Neural cell (in vitro differentiated cells): ENCODE measurements around the gene MAPK11. TPM values are rescaled to one million over a fixed set of nuclear protein-coding genes. Genes with fewer than 3 reads are reported as not detected.

ENCODE experiments used
- H2AFZ ChIP-seq: fragments of 200-600, 300-800 bp; sonication (generic), shearing (Covaris generic); 2 replicates; pipeline ENCODE4 v1.6.0; 2014; ENCODE audit warnings: low read depth, mild to moderate bottlenecking, antibody characterized with exemption, low read length, moderate library complexity
- H3F3A ChIP-seq: fragments of 200-600 bp; shearing (Covaris generic); 2 replicates; pipeline ENCODE4 v1.6.1; 2016; ENCODE audit warnings: mild to moderate bottlenecking, moderate library complexity, mixed read lengths, antibody characterized with exemption, low read length; ENCODE audit not compliant: insufficient read depth, poor library complexity, severe bottlenecking
- H3K27ac ChIP-seq: fragments of 200-600, 300-800 bp; sonication (generic), shearing (Covaris generic); 2 replicates; pipeline ENCODE4 v1.5.1; 2014; ENCODE audit warnings: mild to moderate bottlenecking, low read length, moderate library complexity
- H3K27me3 ChIP-seq: fragments of 300-800, 200-600 bp; sonication (generic), shearing (Covaris generic); 2 replicates; pipeline ENCODE4 v1.6.0; 2014; ENCODE audit warnings: mild to moderate bottlenecking, low read depth, low read length, moderate library complexity; ENCODE audit not compliant: insufficient read depth
- H3K36me3 ChIP-seq: fragments of 300-800, 200-600 bp; sonication (generic), shearing (Covaris generic); 2 replicates; pipeline ENCODE4 v1.5.1; 2014; ENCODE audit warnings: mild to moderate bottlenecking, antibody characterized with exemption, low read length, moderate library complexity; ENCODE audit not compliant: insufficient read depth
- H3K4me2 ChIP-seq: fragments of 300-800, 200-600 bp; sonication (generic), shearing (Covaris generic); 2 replicates; pipeline ENCODE4 v1.6.0; 2014; ENCODE audit warnings: mild to moderate bottlenecking, low read length
- H3K4me3 ChIP-seq: fragments of 300-800, 200-600 bp; sonication (generic), shearing (Covaris generic); 2 replicates; pipeline ENCODE4 v1.5.1; 2014; ENCODE audit warnings: mild to moderate bottlenecking, low read length, moderate library complexity
- H3K79me2 ChIP-seq: fragments of 200-600 bp; shearing (Covaris generic); replicated peaks from 2 replicates; pipeline ENCODE4 v1.6.0; 2014; ENCODE audit warnings: mild to moderate bottlenecking, low read length, moderate library complexity; ENCODE audit not compliant: insufficient read depth
- H3K9ac ChIP-seq: fragments of 300-800, 200-600 bp; sonication (generic), shearing (Covaris generic); 2 replicates; pipeline ENCODE4 v1.6.1; 2016; ENCODE audit warnings: mild to moderate bottlenecking, low read length, mixed read lengths
- H3K9me2 ChIP-seq: fragments of 200-600 bp; shearing (Covaris generic); 2 replicates; pipeline ENCODE4 v1.6.1; 2016; ENCODE audit warnings: mild to moderate bottlenecking, low read length, mixed read lengths; ENCODE audit not compliant: insufficient read depth
- H3K9me3 ChIP-seq: fragments of 200-600, 300-800 bp; sonication (generic), shearing (Covaris generic); 2 replicates; pipeline ENCODE4 v1.6.1; 2016; ENCODE audit warnings: mild to moderate bottlenecking, mixed run types, low read length, moderate library complexity, mixed read lengths
- H4K20me1 ChIP-seq: fragments of 200-600 bp; shearing (Covaris generic); 2 replicates; pipeline ENCODE4 v1.6.1; 2016; ENCODE audit warnings: mild to moderate bottlenecking, mixed run types; ENCODE audit not compliant: insufficient read depth
- EP300 ChIP-seq: fragments of 450-650 bp; conservative IDR thresholded peaks from 2 replicates; pipeline ENCODE4 v1.6.1; 2014; ENCODE audit warnings: antibody characterized with exemption, mild to moderate bottlenecking, moderate library complexity; ENCODE audit not compliant: poor library complexity, severe bottlenecking
- EZH2 ChIP-seq: fragments of 200-600, 300-800 bp; shearing (Covaris generic), sonication (generic); IDR thresholded peaks from 2 replicates; pipeline ENCODE4 v1.6.1; 2014; ENCODE audit warnings: antibody characterized with exemption, low read length, borderline replicate concordance, mild to moderate bottlenecking; ENCODE audit not compliant: insufficient read depth, poor library complexity, severe bottlenecking
- MXI1 ChIP-seq: fragments of 450-650 bp; conservative IDR thresholded peaks from 2 replicates; pipeline ENCODE4 v1.6.1; 2014; ENCODE audit warnings: antibody characterized with exemption, mild to moderate bottlenecking; ENCODE audit not compliant: poor library complexity, severe bottlenecking
- POLR2AphosphoS5 ChIP-seq: IDR thresholded peaks from 2 replicates; pipeline ENCODE4 v1.6.1; 2012
- RAD21 ChIP-seq: fragments of 450-650 bp; conservative IDR thresholded peaks from 2 replicates; pipeline ENCODE4 v1.6.1; 2014; ENCODE audit warnings: antibody characterized with exemption, mild to moderate bottlenecking, moderate library complexity
- SMC3 ChIP-seq: fragments of 450-650 bp; conservative IDR thresholded peaks from 2 replicates; pipeline ENCODE4 v1.6.1; 2014; ENCODE audit warnings: antibody characterized with exemption, mild to moderate bottlenecking, moderate library complexity; ENCODE audit not compliant: poor library complexity
- TAF1 ChIP-seq: IDR thresholded peaks from 2 replicates; pipeline ENCODE4 v1.6.1; 2012; ENCODE audit warnings: low read depth
- polyA plus RNA-seq: library from polyadenylated mRNA; depleted of rRNA; stranded (reverse); fragments of >200 nt; gene quantifications from 2 replicates; pipeline ENCODE4 v1.2.3, GENCODE V29; 2014
- TF ChIP-seq, protein P1 (sequence below): IDR thresholded peaks from 2 replicates; pipeline ENCODE4 v1.6.1; 2012; ENCODE audit warnings: borderline replicate concordance
- TF ChIP-seq, protein P2 (sequence below): fragments of 450-650 bp; IDR thresholded peaks from 2 replicates; pipeline ENCODE4 v1.5.1; 2014; ENCODE audit warnings: antibody characterized with exemption, mild to moderate bottlenecking, moderate library complexity; ENCODE audit not compliant: poor library complexity, severe bottlenecking

MAPK11 gene
- polyA plus RNA-seq, 1 donor from 2014 or later: 36.3 TPM

DNA sequence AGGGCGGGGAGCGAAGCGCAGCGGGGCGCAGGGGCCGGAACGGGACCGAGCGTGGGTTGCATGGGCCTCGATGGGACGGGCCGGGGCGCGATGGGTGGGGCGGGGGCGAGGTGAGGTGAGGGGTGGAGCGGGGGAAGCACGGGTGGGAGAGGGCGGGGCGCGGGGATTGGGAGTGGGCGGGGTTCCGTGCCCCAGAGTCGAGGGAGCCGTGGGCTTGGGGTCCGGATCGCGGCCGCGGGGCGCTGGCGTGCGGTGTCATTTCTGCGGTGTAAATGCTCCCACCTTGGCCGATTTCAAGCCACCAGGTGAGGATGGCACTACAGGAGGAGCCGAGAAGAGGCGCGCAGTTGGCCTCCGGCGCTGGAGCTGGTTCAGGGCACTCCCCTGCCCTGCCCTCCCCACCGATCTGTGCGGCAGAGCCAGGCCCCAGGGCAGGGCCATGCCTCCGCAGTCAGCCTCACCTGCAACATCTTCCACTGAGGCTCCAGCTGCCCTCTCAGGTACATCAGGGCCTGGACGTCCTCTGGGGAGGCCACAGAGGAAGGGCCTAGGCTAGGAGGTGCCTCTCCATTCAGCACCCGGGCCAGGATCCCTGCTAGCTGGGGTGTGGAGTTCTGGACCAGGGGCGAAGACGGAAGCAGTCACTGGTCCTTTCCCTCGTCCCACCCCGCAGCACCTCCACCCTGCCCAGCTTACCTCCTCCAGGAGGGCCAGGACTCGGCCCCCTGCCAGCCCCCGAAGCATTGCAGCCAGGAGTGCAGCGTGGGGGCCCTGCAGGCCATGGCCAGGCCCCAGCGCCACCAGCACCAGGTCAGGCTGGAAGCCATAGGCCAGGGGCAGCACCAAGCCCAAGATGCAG is 24.7 kb downstream of the MAPK11 start:
- Histone ChIP-seq H3K9me2 (no peaks in the 10 kb centered on the region), H4K20me1 (no peaks in the 10 kb centered on the region), H3K36me3 (no peaks in the 10 kb centered on the region), H3K4me2 (peak overlapping the region; percentile 82), H3K27me3 (no peaks in the 10 kb centered on the region), H3K27ac (peak overlapping the region; percentile 81), H3K9me3 (no peaks in the 10 kb centered on the region), H3K9ac (peak overlapping the region; percentile 86), H2AFZ (no peak overlapping the region), H3K4me3 (peak overlapping the region; percentile 95), H3F3A (no peaks in the 10 kb centered on the region), H3K79me2 (peaks cover 31% of the 10 kb centered on the region)
- TF ChIP-seq POLR2AphosphoS5: no peak
- peak; percentile 32 for TF ChIP-seq MXI1
- TF ChIP-seq EZH2: no peak

DNA sequence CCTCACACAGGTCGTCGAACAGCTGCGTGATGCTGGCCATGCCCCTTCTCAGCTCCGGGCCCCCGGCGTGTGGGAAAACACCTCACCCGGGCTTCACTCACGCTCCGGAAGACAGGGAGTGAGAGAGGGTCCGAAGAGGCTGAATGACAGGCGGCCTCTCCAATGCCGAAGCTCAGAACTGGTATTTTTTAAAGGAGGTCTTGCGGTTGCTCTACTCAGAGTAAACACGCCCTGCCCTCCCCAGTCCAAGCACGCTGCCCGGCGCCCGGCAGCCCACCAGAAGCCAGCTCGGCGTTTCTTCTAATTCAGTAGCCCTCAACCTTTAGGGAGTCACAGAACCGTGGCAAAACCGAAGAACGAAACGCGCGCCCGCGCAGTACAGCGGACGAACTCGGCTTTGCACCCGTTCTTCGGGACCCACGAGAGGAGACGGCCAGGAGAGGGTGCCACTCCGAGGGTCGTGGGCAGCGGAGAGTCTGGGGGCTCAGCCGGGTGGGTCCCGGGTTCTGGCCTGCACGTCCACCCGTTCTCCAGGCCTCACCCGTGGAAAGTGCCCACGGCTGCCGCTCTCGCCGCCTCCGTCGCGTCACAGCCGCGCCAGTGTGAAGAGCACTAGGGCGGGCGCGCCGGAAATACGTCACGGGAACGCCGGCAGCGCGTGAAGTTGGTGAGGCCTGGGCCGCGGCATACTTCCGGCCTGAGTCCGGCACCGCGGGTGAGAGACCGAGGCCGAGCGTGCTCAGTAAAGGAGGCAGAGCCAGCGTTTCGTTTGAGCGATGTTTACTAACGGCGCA is 25.6 kb downstream of the MAPK11 start, which contains the start of gene TUBGCP6:
TUBGCP6 (minus strand) TSS at position 604 of the 794 bp plus-strand sequence; CDS start at position 40, 564 bp downstream.
- Histone ChIP-seq H4K20me1 (no peaks in the 10 kb centered on the region), H2AFZ (peak within 1 kb of the TSS; percentile 65), H3K4me2 (peak within 1 kb of the TSS; percentile 91), H3K36me3 (no peaks in the 10 kb centered on the region), H3K9ac (peak within 1 kb of the TSS; percentile 86), H3K79me2 (peaks cover 35% of the 10 kb centered on the region), H3K9me2 (no peaks in the 10 kb centered on the region), H3K27me3 (no peaks in the 10 kb centered on the region), H3K4me3 (peak within 1 kb of the TSS; percentile 95), H3F3A (no peaks in the 10 kb centered on the region), H3K9me3 (no peaks in the 10 kb centered on the region), H3K27ac (peak within 1 kb of the TSS; percentile 81)
- TF ChIP-seq EZH2 (no peak), TAF1 (peak; percentile 56), POLR2AphosphoS5 (peak; percentile 92), MXI1 (peak; percentile 96), EP300 (peak; percentile 87), SMC3 (peak; percentile 48), RAD21 (no peak)
- TF ChIP-seq, protein P1, sequence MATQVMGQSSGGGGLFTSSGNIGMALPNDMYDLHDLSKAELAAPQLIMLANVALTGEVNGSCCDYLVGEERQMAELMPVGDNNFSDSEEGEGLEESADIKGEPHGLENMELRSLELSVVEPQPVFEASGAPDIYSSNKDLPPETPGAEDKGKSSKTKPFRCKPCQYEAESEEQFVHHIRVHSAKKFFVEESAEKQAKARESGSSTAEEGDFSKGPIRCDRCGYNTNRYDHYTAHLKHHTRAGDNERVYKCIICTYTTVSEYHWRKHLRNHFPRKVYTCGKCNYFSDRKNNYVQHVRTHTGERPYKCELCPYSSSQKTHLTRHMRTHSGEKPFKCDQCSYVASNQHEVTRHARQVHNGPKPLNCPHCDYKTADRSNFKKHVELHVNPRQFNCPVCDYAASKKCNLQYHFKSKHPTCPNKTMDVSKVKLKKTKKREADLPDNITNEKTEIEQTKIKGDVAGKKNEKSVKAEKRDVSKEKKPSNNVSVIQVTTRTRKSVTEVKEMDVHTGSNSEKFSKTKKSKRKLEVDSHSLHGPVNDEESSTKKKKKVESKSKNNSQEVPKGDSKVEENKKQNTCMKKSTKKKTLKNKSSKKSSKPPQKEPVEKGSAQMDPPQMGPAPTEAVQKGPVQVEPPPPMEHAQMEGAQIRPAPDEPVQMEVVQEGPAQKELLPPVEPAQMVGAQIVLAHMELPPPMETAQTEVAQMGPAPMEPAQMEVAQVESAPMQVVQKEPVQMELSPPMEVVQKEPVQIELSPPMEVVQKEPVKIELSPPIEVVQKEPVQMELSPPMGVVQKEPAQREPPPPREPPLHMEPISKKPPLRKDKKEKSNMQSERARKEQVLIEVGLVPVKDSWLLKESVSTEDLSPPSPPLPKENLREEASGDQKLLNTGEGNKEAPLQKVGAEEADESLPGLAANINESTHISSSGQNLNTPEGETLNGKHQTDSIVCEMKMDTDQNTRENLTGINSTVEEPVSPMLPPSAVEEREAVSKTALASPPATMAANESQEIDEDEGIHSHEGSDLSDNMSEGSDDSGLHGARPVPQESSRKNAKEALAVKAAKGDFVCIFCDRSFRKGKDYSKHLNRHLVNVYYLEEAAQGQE: no peak
- TF ChIP-seq, protein P2, sequence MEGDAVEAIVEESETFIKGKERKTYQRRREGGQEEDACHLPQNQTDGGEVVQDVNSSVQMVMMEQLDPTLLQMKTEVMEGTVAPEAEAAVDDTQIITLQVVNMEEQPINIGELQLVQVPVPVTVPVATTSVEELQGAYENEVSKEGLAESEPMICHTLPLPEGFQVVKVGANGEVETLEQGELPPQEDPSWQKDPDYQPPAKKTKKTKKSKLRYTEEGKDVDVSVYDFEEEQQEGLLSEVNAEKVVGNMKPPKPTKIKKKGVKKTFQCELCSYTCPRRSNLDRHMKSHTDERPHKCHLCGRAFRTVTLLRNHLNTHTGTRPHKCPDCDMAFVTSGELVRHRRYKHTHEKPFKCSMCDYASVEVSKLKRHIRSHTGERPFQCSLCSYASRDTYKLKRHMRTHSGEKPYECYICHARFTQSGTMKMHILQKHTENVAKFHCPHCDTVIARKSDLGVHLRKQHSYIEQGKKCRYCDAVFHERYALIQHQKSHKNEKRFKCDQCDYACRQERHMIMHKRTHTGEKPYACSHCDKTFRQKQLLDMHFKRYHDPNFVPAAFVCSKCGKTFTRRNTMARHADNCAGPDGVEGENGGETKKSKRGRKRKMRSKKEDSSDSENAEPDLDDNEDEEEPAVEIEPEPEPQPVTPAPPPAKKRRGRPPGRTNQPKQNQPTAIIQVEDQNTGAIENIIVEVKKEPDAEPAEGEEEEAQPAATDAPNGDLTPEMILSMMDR: peak; percentile 64
